Mucosa of rectum (tissue), 2 donors: Measurements from ENCODE around the gene ADGRB3.
"Not testable (repeated sequence)": the region's sequence is repeated elsewhere in the genome, so short reads cannot be mapped to it uniquely, and the experiment has no call there.

ENCODE experiments used
- H3K27ac ChIP-seq, 2 donors: one replicate each; pipeline ENCODE4 v1.7.0; 2013; ENCODE audit warnings: inconsistent platforms in 2 of 2, low read depth in 2 of 2, low read length in 2 of 2
- H3K27me3 ChIP-seq, 2 donors: one replicate each; pipeline ENCODE4 v1.7.0; 2013; ENCODE audit warnings: low read length in 2 of 2; ENCODE audit not compliant: control insufficient read depth in 2 of 2, insufficient read depth in 2 of 2
- H3K36me3 ChIP-seq, 2 donors: one replicate each; pipeline ENCODE4 v1.7.0; 2013; ENCODE audit warnings: low read length in 2 of 2; ENCODE audit not compliant: control insufficient read depth in 2 of 2, insufficient read depth in 2 of 2
- H3K4me1 ChIP-seq, 2 donors: one replicate each; pipeline ENCODE4 v1.7.0; 2013; ENCODE audit warnings: low read length in 2 of 2, mild to moderate bottlenecking in 1 of 2; ENCODE audit not compliant: control insufficient read depth in 2 of 2, insufficient read depth in 2 of 2
- H3K4me3 ChIP-seq, 2 donors: one replicate each; pipeline ENCODE4 v1.7.0; 2013; ENCODE audit warnings: low read length in 2 of 2
- H3K9ac ChIP-seq, 2 donors: one replicate each; pipeline ENCODE4 v1.7.0; 2013; ENCODE audit warnings: low read length in 2 of 2, low read depth in 1 of 2, mild to moderate bottlenecking in 1 of 2
- H3K9me3 ChIP-seq, 2 donors: one replicate each; pipeline ENCODE4 v1.7.0; 2013; ENCODE audit warnings: low read length in 2 of 2; ENCODE audit not compliant: control insufficient read depth in 2 of 2
- donor health status: healthy.
- donor health status: Normal muscosa, but diverticular disease.

The ADGRB3 gene

DNA sequence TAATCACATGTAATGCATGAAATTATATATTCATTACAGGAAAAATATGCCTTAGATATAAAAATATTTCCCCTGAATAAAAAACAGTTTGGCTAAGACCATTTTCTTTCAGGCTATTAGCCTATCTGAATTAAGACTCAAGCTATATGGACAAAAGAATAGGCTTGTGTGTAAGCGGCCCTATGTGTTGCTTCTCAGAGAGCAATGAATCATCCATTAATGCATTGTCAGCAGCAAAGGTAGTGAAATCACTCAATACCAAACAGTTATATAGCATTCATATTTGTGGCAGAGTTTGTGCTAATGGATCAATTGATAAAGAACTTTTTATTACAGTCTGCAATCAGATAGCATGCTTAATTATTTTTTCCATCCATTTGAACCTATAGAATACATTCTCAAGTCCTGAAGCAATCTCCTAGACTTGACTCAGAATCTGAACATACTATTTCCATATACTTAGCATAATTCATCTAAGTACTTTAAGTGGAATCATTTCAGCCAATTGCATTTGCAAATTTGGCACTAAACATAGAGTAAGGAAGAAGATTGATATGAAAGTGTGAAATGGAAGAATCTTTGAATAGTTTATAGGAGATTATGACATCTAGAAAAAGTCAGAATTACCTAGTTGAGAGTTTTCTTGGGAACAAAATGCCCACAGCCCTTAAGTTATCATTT lies 112.2 kb downstream of the ADGRB3 start:
- H3K4me1 ChIP-seq: no peaks in the 10 kb centered on the region
- no peaks in the 10 kb centered on the region for H3K36me3 ChIP-seq
- H3K27me3 ChIP-seq: no peaks in the 10 kb centered on the region
- H3K9ac ChIP-seq: no peak overlapping the region
- no peak overlapping the region for H3K4me3 ChIP-seq
- no peak overlapping the region for H3K27ac ChIP-seq
- no peaks in the 10 kb centered on the region for H3K9me3 ChIP-seq

DNA sequence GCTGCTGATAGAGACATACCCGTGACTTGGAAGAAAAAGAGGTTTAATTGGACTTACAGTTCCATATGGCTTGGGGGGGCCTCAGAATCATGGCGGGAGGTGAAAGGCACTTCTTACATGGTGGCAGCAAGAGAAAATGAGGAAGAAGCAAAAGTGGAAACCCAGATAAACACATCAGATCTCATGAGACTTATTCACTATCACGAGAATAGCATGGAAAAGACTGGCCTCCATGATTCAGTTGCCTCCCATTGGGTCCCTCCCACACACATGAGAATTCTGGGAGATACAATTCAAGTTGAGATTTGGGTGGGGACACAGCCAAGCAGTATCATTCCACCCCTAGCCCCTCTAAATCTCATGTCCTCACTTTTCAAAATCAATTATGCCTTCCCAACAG lies 112.8 kb downstream of the ADGRB3 start:
- H3K27ac ChIP-seq, H3K9ac ChIP-seq, H3K4me1 ChIP-seq, H3K27me3 ChIP-seq, H3K36me3 ChIP-seq, H3K4me3 ChIP-seq, H3K9me3 ChIP-seq: not testable (repeated sequence)

DNA sequence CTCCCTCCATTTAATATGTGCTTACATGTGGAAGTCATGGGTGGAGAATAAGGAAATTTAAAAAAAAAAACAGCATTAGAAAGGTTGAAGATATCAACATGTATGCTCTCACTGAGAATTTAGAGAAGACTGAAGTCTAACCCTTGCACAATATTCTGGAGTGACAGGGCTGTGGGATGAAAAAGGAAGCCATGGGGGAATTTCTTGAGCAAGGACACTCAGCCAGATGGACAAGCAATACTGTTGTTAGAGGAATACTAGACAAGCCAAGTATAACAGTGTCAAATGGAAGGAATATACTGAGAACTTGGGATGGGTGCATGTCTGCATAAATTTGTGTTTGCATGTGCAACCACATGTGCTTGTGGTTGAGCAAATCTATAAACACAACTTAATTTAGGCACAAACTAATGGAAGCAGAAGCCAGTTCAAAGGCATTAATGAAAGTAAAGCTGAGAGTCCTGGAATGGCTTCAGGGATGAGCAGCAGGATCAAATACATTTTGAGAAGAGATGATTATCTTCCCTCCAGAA lies 119.7 kb downstream of the ADGRB3 start:
- Histone ChIP-seq H3K9me3 (no peaks in the 10 kb centered on the region), H3K27me3 (no peaks in the 10 kb centered on the region), H3K27ac (no peak overlapping the region), H3K4me3 (no peak overlapping the region), H3K4me1 (no peaks in the 10 kb centered on the region), H3K9ac (no peak overlapping the region), H3K36me3 (no peaks in the 10 kb centered on the region)

GRCh38 chr6:68756454-68757375 lies 121.6 kb downstream of the ADGRB3 start:
- H3K9ac ChIP-seq: no peak overlapping the region
- no peak overlapping the region for H3K4me3 ChIP-seq
- no peaks in the 10 kb centered on the region for H3K4me1 ChIP-seq
- H3K27me3 ChIP-seq: no peaks in the 10 kb centered on the region
- no peaks in the 10 kb centered on the region for H3K9me3 ChIP-seq
- no peaks in the 10 kb centered on the region for H3K36me3 ChIP-seq
- H3K27ac ChIP-seq: no peak overlapping the region

- Histone ChIP-seq H3K9me3 (no peaks in the 10 kb centered on the region), H3K27ac (no peak overlapping the region), H3K4me3 (no peak overlapping the region), H3K36me3 (no peaks in the 10 kb centered on the region), H3K9ac (no peak overlapping the region), H3K27me3 (no peaks in the 10 kb centered on the region), H3K4me1 (no peaks in the 10 kb centered on the region)
These were observed 122.7 kb downstream of the ADGRB3 start for GRCh38 chr6:68757821-68758220.

- Histone ChIP-seq H3K27me3 (no peaks in the 10 kb centered on the region), H3K9ac (no peak overlapping the region), H3K27ac (no peak overlapping the region), H3K4me1 (no peaks in the 10 kb centered on the region), H3K36me3 (no peaks in the 10 kb centered on the region), H3K4me3 (no peak overlapping the region), H3K9me3 (no peaks in the 10 kb centered on the region)
These were observed 123.5 kb downstream of the ADGRB3 start for GRCh38 chr6:68758559-68758958.

GRCh38 chr6:68760485-68760884 lies 125.4 kb downstream of the ADGRB3 start:
- no peaks in the 10 kb centered on the region for H3K27me3 ChIP-seq
- no peak overlapping the region for H3K27ac ChIP-seq
- H3K4me1 ChIP-seq: no peaks in the 10 kb centered on the region
- H3K36me3 ChIP-seq: no peaks in the 10 kb centered on the region
- no peaks in the 10 kb centered on the region for H3K9me3 ChIP-seq
- H3K4me3 ChIP-seq: no peak overlapping the region
- no peak overlapping the region for H3K9ac ChIP-seq

DNA sequence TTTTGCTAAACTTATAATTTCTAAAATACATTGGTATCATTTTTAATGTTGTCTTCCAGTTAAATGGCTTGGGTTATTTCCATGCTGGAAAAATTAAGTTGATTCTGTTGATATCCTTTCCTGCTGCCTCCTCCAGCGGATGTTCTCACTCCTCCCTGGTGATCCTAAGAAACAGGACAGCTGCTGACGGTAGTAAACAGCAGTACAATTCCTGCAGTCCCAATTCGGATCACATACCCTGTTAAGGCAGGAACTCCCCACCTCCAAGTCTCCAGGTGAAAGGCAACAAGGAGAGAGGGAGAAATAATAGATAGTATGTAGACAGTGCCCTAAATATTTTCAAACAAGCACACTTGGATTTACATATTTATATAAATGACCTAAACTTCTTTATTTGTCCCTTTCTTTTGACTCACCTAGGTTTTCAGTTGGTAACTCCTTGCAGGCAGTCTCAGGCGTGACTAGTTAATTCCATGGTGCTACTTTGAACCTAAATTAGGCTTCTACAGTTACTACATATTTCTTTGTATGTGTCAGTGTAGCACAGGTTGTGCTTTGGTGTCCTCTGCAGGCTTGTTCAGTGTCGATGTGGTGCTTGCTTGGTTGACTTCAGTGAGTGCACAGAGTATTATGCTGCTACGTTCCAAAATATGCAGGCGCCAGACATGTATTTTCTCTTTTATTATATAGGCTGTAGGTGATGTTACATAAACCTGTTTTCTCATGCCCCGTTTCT lies 126.0 kb downstream of the ADGRB3 start:
- Histone ChIP-seq H3K4me3 (no peak overlapping the region), H3K27ac (no peak overlapping the region), H3K27me3 (no peaks in the 10 kb centered on the region), H3K36me3 (no peaks in the 10 kb centered on the region), H3K4me1 (no peaks in the 10 kb centered on the region), H3K9ac (no peak overlapping the region), H3K9me3 (no peaks in the 10 kb centered on the region)

GRCh38 chr6:68761985-68762384 lies 126.9 kb downstream of the ADGRB3 start:
- Histone ChIP-seq H3K4me3 (no peak overlapping the region), H3K27me3 (no peaks in the 10 kb centered on the region), H3K4me1 (no peaks in the 10 kb centered on the region), H3K27ac (no peak overlapping the region), H3K9ac (no peak overlapping the region), H3K36me3 (no peaks in the 10 kb centered on the region), H3K9me3 (no peaks in the 10 kb centered on the region)

DNA sequence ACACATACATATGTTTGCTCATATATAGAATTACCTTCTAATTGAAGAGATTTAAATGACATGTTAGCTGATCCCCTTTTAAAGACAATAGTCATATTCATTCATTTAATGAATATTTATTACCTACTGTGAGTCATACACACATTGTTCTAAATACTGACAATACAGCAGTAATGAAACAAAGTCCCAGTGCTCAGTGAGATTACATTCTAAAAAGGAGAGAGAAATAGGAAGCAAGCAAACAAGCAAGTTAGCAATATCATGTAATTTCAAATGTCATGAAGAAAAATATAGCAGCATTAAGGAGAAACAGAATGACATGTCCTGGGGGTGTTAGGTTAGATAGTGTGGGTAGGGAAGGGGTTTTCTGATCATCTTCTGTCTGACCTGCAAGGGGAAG lies 136.3 kb downstream of the ADGRB3 start:
- Histone ChIP-seq H3K27ac (no peak overlapping the region), H3K27me3 (no peaks in the 10 kb centered on the region), H3K9me3 (no peaks in the 10 kb centered on the region), H3K9ac (no peak overlapping the region), H3K4me1 (no peaks in the 10 kb centered on the region), H3K4me3 (no peak overlapping the region), H3K36me3 (no peaks in the 10 kb centered on the region)
